ENCODE measurements around the gene CTXND1.
"Not testable (repeated sequence)": the region's sequence is repeated elsewhere in the genome, so short reads cannot be mapped to it uniquely, and the experiment has no call there.

Gene CTXND1

DNA sequence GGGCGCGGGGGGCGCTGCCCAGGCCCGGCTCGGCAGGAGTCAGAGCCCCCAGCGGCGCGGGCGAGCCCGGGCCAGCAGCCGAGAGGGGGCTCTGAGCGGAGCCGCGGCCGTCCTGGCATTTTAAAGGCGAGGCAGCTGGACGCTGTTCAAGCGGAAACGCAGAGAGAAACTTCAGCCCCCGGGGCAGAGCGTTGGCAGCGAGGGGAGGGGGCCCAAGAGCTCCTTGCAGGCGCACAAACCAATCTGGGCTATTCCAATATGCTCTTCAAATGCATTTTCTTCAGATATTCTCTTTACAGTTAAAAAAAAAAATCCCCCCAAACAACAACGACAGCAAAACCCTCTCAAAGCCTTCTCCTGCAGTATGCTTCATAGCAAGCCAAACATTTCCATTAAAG is at the start of gene CTXND1:
Gene CTXND1 (minus strand): TSS at position 93 of the 398 bp plus-strand sequence. CDS start 50,264 bp downstream, outside the sequence.
- no peak for DNase-seq

DNA sequence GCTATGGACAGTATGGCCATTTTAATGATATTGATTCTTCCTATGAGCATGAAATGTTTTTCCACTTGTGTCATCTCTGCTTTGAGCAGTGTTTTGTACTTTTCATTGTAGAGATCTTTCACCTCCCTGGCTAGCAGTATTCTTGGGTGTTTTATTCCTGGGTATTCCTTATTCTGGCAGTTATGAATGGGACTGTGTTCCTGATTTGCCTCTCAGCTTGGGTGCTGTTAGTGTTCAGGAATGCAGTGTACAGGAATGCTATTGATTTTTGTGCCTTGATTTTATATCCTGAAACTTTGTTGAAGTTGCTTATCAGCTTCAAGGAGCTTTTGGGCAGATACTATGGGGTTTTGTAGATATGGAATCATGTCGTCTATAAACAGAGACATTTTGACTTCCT is 49.5 kb upstream of the CTXND1 start:
- no peak for DNase-seq

DNA sequence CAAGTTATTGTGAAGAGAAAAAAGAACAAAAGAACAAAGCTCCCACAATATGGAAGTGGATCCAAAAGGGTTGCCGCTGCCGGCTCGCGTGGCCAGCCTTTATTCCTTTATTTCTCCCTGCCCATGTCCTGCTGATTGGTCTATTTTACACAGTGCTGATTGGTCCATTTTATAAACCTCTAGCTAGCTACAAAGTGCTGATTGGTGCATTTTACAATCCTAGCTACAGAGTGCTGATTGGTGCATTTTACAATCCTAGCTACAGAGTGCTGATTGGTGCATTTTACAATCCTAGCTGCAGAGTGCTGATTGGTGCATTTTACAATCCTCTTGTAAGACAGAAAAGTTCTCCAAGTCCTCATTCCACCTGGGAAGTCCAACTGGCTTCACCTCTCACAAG is 43.8 kb upstream of the CTXND1 start:
- DNase-seq = not testable (repeated sequence)

DNA sequence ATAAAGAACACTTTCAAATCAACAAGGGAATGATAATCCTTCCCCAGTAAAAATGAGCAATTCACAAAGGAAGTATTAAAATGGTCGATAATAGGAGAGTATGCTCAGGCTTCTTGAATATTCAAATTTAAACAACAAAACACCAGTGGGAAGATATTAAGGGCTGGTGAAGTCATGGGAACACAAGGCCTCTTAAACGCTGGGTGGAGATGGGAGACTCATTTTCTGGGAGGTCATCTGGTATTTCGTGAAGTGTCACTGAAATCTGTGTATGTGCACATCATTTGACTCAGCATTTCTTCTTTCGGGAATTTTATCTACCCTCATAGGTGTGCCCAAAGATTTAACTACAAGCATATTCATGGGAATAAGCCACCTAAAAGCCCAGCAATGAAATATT is 40.1 kb upstream of the CTXND1 start:
- no peak for DNase-seq

DNA sequence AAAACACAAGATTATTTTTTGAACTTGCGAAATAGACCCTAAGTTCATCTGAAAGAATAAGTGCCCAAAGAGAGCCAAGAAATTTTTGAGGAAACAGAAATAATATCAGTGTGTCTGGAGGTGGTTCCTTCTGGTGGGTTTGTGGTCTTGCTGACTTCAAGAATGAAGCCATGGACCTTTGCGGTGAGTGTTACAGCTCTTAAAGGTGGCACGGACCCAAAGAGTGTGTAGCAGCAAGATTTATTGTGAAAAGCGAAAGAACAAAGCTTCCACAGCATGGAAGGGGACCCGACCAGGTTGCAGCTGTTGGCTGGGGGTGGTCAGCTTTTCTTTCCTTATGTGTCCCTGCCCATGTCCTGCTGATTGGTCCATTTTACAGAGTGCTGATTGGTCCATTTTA is 38.9 kb upstream of the CTXND1 start:
- not testable (repeated sequence) for DNase-seq

DNA sequence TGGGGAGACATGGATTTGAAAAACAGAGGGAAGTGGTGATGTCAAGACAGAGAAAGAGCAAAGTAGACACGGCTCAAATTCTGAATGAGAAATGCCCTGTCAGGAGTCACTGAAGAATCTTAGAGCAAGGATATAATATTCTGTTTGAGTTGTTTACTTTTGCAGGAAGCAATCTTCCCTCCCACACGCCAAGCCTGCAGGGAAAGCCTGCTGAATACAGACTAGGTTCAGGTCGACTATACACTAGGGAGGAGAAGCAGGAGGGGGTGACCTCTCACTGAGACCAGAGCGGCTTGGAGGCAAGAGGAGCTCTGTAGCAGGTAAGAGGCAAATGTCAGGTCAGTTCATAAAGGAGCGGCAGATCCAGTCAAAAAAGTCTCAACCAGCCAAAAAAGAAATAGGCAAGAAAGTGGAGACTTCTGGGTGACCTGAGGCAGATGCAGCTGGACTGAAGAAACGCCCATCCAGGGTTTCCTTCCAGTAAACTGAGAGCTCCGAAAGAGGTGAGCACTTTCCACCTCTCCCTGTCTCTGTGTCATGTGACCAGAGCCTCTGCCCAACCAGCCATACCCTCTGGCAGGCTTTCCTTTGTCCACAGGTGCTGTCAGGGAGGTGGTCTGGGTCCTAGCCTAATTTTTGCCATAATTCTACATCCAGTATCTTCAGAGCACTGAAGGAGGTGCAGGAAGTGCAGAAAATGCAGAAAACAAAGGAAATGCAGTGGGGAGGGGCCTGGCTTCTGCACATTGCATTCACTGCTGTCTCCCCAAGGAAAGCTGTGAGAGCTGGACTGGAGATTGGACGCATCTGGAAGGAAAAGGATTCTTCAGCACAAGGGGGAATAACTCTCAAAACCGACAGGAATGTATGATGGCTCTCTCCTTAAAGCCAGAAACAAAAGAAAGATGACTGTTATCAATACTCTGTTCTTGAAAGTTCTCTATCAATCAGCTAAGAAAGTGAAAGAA is 37.8 kb upstream of the CTXND1 start:
- no peak for DNase-seq

DNA sequence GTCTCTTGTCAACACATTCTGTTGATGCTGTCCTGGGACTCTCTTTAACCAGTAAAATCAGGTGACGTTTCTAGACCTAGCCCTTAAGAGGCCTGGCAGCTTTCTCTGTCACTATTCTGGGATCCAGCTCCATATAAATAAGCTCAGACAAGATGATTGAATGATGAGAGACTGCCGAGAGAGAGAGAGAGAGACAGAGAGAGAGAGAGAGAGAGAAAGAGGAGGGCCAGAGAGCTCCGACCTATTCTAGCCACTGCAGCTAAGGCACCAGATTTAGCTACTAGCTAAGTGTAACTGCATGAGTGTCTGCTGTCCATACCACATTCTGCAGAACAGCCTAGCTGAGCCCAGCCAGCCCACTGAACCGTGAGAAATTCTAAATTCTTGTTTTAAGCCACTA is 36.1 kb upstream of the CTXND1 start:
- no peak for DNase-seq

DNA sequence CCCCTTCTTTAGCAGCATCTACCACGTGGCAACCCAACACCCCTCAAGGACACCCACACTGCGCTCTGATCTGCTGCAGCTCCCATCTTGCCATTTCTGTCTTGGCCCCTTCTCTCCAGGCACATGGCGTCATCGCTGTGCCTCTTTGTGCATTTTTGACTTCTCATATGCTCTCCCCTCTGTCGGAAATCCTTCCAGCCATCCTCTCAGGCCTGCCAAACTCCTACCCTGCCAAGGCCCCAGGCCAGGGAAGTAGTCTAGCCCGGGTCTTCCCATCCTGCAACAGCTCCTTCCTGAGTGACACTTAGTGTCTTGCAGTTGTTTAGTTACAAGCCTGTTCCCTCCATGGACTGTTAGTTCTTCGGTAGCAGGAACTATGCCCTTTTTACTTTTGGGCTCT is 34.0 kb upstream of the CTXND1 start:
- DNase-seq = no peak

DNA sequence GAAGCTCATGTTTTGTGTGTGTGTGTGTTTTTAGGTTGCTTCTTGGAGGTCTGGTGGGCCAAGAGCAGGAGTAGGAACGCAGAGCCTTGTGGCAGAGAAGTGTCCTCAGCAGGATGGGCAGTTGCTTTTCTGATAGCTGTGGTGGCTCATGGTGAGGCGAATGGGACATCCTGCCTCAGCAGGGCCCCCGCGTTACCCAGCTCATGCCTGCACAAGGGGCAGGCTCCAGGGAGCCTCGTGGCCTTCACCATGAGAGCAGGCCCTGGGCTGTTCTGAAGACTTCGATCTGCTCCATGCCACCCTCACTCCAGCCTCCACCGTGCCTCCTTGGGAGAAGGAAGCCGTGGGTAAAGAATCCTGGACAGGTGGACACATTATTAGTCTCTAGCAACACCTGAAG is 33.4 kb upstream of the CTXND1 start:
- no peak for DNase-seq

DNA sequence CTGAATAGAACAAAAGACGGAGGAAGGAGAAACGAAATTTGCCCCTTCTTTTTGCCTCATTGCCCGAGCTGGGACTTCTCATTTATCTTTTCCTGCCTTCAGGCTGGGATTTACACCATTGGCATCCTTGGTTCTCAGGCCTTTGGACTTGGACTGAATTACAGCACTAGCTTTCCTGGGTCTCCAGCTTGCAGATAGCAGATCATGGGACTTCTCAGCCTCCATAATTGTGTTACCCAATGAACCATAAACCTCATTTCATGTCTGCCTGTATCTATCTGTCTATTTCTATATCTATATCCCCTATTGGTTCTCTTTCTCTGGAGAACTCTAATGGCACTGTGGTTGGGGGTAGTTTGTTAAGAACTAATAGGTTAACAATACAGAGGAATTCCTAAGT is 31.5 kb upstream of the CTXND1 start:
- no peak for DNase-seq

DNA sequence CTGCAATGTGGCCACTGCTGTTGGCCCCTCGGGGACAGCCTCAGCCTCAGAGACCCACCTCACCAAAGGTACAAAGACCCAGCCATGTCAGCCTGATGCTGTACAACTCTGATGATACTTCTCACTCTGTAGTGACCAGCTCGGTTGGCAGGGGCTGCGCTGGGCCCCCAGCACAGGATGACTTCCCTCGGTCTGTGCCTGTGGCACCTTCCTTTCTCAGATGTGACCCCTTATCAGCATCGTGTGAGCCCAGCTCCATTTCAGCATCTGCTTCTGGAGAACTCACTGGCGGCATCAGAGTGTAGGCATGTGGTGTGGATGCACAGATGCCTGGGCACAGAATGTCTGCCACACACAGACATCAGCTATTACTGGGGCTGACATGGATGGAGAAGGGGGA is 25.1 kb upstream of the CTXND1 start:
- no peak for DNase-seq

DNA sequence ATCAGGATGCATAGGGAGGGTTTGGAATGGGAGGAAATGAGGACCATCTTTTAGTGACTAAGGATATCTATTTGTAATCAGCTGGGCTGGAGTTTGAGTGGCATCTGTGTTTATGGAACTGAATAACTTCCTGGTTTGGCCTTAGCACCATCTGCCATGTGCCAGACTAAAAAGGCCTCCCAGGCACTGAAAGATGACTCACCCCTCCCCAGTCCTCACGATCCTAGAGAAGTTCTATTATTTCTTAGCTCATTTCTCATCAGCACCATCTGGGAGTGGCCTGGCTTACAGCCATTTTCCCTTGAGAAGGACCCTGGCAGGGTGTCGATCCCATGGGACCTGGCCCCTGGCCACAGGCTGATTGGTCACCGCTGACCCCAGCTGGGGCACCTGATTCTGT is 23.9 kb upstream of the CTXND1 start:
- DNase-seq = no peak

DNA sequence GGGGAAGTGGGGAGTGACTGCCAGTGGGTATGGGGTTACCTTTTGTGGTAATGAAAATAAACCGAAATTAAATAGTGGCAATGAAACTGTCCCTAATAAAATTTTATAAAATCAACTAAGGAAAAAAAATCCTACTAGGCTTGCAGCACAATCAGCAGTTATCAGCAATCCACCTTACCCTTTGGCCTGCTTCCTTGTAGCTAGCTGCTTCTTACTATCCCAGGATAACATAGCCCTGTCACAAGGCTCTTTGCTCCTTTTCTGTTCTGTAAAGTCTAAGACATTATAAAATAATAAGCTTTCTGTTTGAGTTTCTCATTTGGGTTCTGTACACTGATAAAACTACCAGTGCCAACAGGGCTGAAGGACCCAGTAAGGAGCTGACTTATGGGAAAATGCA is 23.0 kb upstream of the CTXND1 start:
- DNase-seq = no peak

DNA sequence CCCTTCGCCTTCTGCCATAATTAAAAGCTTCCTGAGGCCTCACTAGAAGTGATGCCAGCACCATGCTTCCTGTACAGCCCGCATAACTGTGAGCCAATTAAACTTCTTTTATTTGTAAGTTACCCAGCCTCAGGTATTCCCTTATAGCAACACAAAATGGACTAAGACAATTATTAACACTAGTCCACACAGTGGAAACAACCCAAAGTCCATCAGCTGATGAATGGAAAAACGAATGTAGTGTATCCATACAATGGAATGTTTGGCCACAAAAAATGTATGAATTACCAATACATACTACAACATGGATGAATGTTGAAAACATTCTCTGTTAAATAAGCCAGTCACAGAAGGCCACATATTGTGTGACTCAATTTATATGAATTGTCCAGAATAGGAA is 22.5 kb upstream of the CTXND1 start:
- no peak for DNase-seq

DNA sequence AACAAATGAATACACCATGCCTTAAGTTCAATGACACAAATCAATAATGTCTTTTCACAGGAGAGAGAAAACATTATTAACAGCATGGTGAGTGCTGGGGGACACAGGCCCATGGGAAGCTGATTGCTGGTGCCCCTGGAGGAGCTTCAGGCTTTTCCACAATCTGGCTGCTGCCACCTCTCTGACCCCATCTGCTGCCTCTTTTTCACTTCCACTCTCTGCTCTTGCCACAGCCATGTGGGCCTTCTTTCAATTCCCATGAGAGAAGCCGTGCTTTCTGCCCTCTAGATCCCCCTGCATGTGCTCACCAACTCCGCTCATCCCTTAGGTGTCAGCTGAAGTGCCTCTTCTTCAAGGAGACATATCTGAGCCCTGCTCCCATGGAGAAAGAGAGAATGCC is 21.0 kb upstream of the CTXND1 start:
- no peak for DNase-seq

DNA sequence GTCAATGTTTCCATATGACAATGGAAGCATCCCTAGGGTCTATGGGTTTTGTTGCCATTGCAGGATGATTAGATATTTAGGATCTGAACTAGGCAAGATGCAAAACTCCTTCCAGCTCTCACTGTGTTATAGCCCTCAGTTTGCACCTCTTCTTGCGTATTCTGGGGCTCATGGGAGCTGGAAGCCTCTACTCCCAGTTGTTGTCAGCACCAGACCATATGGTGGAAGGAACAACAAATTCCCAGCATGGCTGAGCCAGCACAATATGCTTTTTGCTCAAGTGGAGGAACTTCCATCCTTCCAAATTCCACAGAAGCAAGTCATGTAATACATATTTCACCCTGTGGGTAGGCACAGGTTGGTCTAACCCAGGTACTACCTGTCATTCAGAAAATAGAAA is 18.5 kb upstream of the CTXND1 start:
- DNase-seq = no peak

DNA sequence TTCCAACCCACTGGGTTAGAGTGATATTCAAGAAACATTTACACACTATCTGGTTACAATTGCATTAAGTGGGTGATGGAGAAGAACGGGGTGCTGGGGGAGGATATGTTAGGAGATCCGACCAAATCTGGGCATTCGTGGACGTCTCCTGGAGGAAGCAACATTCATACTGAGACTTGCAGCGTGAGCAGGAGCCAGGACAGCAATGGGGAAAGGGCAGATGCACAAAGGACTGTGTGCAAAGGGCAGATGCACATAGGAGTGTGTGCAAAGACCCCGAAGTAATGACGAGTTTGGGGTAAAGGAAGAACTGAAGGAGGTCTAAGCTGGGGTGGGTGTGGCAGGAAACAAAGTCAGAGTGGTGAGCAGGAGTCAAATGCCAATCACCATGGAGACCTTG is 16.1 kb upstream of the CTXND1 start:
- no peak for DNase-seq

DNA sequence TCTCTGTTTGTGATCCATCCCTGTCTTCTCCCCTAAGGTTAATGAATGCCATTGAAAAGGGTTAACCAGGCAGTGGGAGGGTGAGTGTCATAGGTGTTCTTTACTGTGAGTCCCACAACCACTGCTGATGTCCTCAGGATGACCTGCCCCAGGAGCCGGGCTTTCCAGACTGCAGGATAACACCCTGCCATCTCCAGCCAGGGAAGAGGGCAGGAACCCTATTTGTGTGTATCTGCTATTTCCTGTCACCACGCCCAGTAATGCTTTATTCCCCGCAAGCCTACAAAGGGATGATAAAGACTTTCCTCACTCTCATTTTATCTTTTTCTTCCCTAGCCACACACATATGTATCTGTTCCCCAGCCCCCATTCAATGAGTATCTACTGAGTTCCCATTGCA is 15.6 kb upstream of the CTXND1 start:
- DNase-seq = no peak

DNA sequence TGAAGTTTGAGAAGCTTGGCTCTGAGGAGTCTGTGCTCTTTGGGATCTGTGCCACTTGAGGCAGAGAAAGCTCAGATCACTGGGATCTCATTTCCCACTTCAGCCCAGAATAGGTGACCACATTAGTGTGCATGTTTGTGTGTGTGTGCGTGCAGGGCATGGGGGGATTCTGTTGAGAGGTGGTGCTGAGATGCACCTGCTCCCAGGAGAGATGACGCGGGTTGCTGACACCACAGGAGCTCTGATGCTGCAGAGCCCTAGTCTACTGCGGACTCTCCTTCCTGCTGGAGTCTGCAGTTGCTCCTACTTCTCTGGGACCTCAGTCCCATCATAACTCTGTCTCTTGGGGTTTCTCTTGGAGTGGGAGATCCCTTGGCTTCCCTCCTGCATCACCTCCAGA is 14.7 kb upstream of the CTXND1 start:
- DNase-seq = no peak

DNA sequence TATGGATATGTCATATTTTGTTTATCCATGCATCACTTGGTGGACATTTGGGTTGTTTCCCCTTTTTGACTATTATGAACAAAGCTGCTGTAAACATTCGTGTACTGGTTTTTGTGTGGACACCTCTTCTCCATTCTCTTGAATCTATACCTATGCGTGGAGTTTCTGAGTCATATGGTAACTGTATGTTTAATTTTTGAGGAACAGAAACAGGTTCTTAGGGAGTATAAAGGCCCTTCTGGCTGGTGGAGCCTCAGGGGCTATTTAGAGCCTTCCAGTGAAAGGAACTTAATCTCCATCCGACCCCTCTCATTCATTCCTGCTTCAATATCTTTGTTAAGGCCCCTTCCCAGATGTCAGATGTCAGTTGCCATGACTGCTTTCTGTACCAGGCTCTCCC is 14.1 kb upstream of the CTXND1 start:
- no peak for DNase-seq

DNA sequence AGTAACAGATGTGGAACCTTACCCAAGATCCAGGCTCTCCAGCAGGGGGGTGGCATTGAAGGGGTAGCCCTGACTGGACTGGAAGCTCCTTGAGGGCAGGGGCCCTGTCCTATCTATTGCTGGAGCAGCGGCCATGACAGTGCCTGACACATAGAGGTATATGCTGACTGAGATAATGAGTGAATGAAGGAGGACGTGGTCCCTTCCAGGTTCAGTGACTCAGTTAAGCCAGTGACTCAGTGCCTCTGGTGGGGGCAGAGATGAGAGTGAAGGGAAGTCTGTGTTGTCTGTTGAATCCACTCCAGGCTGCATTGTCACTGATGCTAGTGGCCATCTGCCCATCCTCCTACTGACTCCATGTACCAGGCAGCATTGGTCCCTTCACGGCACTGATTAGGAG is 13.0 kb upstream of the CTXND1 start:
- DNase-seq = no peak

DNA sequence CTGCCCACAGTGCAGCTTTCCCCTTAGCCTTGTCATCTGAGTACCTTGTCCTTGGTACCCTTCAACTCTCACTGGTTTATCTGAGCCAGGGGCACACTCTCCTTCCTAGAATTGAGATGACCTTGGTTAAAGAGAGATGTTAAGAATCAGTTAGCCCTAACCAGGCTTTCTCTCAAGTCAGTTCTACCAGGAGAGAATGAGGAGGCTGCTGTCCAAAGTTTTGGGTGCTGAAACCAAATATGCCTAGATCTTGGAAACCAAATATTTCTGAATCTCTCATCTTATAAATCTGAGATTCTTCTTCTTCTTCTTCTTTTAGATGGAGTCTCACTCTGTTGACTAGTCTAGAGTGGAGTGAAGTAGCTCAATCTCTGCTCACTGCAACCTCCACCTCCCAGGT is 12.0 kb upstream of the CTXND1 start:
- no peak for DNase-seq

DNA sequence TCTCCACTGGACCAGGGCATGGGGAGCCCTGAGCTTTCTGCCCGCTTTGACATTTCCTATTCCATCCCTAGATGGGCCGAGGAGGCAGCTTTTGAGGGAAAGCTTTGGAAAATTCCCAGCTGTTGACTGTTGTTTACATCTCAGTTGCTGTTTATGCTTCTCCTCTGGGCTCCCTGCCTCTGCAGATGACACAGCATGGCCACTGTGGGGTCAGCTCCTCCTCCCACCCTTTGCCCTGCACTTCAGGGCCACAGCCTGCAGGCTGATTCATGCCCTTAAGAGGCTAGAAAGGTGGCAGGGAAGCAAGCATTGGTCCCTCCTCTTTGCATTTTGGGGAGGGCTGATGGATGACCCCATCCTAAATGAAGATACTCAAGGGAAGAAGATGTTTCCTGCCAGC is 8.5 kb upstream of the CTXND1 start:
- DNase-seq = no peak

DNA sequence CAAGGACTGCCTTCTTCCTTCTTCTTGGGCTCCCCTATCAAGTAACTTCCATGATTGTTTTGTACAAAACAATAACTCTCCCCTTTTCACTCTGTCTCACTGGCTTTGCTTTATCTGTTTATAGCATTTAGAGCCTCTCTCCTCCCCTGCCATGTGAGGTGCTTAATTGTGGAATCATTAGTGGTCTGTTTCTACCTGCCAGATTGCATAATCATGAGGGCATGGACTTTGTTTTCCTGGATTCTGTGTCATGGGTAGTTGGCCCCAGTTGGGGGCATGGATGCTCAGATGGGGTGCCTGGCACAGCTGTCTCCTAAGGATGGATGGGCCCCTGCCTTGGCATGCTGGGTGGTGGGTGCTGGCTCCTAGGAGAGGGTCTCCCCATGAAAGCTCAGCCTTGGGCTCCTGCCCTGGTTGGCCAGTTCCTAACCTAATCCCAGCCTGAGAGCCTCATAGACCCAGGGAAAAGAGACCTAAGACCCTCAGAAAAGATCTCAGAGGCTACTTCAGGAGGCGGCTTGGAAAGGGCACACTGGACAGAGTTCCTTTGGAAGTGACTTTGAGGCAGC is 8.0 kb upstream of the CTXND1 start:
- DNase-seq = no peak
